Measurements from ENCODE around the gene CD74.

Gene CD74

DNA sequence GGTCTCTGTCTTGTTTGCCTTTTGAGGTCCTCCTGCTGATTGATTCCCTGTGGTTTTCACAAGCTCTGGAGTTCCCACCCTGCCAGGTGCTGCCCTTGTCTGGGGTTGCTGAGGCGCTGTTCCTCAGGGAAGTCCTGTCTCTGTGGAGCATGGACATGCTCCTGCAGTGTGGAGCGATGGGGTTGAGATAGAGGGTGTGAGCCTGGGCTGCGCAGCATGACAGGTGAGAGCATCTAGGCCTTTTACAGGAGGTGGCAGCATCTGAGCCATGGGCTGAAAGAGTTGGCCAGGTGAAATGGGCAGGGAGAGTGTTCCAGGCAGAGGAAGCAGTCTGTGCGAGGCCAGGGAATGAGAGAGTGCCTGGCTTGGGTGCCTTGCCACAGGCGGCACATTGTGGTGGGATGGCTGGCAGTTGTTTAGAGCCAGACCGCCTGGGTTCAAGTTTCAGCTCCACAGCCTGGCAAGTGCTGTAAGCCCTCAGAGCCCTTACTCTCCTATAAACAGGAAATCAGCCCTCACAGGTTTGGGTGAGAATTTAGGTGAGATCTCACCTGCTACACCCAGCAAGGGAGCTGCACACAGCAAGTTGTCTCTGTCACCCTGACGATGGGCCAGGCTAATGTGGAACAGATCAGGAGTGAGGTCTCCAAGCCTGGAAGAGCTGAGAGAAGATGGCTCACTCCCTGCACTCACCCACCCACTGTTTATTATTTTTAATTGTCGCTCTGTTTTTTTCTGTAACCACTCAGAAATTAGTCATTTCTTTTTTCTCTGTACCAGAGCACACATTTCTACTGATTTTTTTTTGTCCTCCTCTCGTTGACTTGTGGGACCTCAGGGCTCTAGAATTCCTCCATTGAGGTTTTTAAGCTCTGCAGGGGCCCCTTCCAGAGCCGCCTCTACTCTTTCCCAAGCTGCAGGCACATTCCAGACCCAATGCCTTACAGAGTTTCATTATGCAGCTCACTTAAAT lies 35.6 kb downstream of the CD74 start:
- TF ChIP-seq CTCF (IDR thresholded peaks at IDR 0.05; ENCODE audit: extremely low read depth, missing control alignments): no peak

DNA sequence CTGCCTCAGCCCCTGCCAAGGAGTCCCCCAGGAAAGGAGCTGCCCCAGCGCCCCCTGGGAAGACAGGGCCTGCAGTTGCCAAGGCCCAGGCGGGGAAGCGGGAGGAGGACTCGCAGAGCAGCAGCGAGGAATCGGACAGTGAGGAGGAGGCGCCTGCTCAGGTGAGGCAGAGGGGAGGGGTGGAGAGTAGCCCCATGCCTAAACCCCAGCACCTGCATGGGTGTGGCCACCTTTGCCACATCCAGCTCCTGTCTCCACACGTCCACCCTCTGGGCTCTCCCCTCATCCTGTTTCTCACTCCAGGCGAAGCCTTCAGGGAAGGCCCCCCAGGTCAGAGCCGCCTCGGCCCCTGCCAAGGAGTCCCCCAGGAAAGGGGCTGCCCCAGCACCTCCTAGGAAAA lies 38.1 kb downstream of the CD74 start:
- DNase-seq (ENCODE audit: low spot score): no peak
- no peak for TF ChIP-seq CTCF (IDR thresholded peaks at IDR 0.05; ENCODE audit: extremely low read depth, missing control alignments)

More for the DNA sequence above, 35.6 kb downstream of the CD74 start:
- no peak for DNase-seq (ENCODE audit: low spot score)

DNA sequence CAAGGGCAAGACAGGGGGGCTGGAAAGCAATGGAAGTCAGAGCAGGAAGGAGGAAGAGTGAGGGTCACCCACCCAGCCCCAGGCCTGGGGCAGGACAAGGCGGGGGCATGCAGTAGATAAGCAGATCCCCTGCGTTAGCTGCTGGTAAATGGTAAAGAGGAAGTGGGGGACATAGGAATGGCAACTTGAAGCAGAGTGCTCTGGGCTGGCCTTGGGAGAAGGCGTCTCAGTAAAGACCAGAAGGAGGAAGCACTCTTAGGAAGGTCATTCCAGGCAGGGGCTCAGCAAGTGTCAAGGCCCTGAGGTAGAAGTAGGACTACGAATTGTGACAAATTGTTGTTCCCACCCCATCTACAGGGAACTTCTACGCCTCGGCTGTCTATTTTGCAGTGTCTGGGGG lies 40.1 kb downstream of the CD74 start:
- no peak for TF ChIP-seq CTCF (IDR thresholded peaks at IDR 0.05; ENCODE audit: extremely low read depth, missing control alignments)
- DNase-seq (ENCODE audit: low spot score): no peak

GRCh38 chr5:150368526-150368925 lies 44.2 kb downstream of the CD74 start:
- no peak for TF ChIP-seq CTCF (IDR thresholded peaks at IDR 0.05; ENCODE audit: extremely low read depth, missing control alignments)
- DNase-seq (ENCODE audit: low spot score): no peak

DNA sequence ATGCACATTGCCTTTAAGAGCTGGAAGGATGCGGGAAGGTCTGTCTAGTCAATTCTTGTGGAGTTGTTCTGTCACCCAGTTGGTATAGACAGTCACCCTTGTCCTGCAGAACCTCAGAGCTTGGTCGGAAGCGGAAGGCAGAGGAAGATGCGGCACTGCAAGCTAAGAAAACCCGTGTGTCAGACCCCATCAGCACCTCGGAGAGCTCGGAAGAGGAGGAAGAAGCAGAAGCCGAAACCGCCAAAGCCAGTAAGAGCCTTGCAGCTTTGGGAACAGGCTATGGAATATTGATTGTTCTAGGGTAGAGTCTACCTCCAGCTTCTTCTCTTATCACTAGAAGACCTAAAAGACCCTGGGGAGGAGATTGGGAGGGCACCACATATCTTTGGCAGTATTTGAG lies 48.7 kb downstream of the CD74 start:
- TF ChIP-seq CTCF (IDR thresholded peaks at IDR 0.05; ENCODE audit: extremely low read depth, missing control alignments): no peak
- DNase-seq (ENCODE audit: low spot score): no peak

DNA sequence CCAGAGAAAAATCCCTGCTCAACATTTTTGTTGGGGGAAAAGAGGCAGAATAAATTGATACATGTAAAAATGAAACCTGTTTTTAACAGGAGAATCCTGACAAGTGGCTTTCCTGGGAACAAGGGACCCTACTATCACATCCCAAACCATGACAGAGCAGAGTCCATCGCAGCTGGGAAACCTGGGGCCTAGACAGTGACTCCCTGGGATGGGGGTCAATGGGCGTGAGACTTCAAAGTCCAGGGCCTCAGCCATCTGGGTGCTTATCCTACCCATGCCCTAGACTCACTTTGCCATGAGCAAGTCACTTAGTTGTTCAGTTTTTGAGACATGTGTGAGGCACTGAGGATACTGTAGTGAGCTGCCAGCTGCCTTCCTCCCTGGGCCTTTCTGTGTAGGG lies 49.5 kb downstream of the CD74 start:
- no peak for DNase-seq (ENCODE audit: low spot score)
- no peak for TF ChIP-seq CTCF (IDR thresholded peaks at IDR 0.05; ENCODE audit: extremely low read depth, missing control alignments)

DNA sequence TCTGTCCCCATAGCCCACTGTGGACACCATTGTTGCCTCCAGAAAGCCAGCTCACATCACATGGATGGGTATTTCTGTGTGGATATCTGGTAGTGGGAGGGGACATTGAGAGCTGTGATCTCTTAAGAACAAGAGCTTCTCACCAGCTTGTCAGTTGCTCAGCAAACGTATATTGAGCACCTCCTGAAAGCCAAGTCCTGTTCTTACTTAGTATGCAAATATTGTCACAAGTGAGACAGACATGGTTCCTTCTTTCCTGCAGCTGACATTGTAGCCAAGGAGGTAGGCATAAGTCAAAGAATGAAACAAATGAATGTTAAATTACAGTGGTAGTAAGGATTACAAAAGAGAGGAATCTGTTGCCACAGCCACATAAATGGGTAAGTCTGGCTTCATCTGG lies 51.4 kb downstream of the CD74 start:
- TF ChIP-seq CTCF (IDR thresholded peaks at IDR 0.05; ENCODE audit: extremely low read depth, missing control alignments): no peak
- DNase-seq (ENCODE audit: low spot score): peak; percentile 53

Measured in GM20000 (cell line).